DMS79 treated with DMSO at 0.1 percent for 48 hours (cell line): ENCODE data around the gene TASP1.

ENCODE experiments used
- DNase-seq: peaks from one replicate; lab custom pipeline; 2025; lab: John Stamatoyannopoulos, UW

The TASP1 gene

GRCh38 chr20:13344671-13345070 lies 294.1 kb downstream of the TASP1 start:
- no peak for DNase-seq

GRCh38 chr20:13342469-13343242 lies 296.1 kb downstream of the TASP1 start:
- DNase-seq: no peak

GRCh38 chr20:13341737-13342393 lies 296.9 kb downstream of the TASP1 start:
- DNase-seq: no peak

- no peak for DNase-seq
Observed at GRCh38 chr20:13340088-13340487, 298.6 kb downstream of the TASP1 start.
